NCI-H2107 treated with DMSO at 0.1 percent for 48 hours (cell line): ENCODE data around the gene MANSC1.

ENCODE experiments used
- DNase-seq: peaks from one replicate; lab custom pipeline; 2025; ENCODE audit not compliant: unreplicated experiment; lab: John Stamatoyannopoulos, UW

Gene MANSC1

DNA sequence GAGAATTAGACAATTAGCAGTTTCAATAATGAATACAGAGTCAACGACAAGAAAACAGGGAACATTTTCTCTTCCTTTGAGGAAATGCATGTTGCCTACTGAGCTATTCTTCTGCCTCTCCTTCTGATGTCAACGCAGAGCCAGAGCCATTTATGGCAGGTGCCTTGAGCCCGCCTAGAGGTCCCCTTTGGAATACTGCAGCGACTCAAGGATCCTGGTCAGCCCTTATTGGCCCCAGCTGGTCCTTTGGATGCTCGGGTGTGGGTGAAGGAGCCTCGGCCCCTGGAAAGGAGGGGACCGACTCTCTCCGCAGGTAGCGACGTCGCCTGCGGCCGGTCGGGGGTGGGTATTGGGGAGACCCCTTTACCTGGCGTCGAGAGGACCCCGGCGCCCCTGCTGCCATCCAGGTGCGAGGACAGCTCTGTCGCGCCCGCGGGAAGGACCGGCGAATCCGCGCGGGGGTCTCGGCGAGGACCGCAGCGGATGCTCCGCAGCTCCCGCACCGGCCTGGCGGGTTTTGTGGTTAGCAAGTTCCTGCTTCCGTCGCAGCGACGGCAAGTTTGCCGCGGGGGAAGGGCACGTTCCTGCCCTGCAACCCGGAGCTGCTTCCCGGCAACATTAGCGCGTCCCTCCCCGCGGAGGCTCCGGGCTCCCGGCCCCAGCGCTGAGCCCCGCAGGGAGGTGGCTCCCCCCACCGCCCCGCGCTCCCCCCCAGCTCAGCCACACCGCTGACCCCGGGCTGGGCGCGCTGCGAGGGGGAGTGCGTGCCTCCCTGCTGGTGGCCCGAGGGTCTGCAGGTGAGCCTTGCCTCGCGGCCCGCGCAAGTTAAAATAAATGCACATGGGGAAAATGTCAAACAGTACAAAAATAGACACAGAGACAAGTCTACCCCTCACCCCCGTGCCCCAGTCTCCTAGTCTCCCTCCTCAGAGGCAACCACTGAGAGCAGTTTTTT is at the start of gene MANSC1:
MANSC1 (minus strand) TSS at position 532 of the 955 bp plus-strand sequence. CDS start 6,928 bp downstream, outside the sequence.
- no peak for DNase-seq

DNA sequence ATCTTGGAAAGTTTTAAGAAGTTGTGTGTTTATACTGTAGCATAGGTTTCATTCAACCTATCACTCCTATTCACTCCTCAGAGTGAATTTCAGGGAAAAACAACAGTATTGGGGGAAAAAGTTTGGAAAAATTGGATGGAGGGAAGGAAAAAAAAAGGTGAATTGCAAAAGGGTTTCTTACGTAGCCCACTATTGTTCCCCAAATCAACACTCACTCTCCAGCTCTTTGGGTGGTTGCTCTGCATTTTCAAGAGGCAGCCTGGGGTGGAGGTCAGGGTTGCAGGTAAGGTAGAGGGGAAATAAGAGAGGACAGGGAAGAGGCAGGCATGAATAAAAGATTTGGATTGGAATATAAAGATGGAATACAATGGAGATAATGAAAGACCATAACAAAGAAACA is 49.1 kb upstream of the MANSC1 start:
- DNase-seq: no peak

DNA sequence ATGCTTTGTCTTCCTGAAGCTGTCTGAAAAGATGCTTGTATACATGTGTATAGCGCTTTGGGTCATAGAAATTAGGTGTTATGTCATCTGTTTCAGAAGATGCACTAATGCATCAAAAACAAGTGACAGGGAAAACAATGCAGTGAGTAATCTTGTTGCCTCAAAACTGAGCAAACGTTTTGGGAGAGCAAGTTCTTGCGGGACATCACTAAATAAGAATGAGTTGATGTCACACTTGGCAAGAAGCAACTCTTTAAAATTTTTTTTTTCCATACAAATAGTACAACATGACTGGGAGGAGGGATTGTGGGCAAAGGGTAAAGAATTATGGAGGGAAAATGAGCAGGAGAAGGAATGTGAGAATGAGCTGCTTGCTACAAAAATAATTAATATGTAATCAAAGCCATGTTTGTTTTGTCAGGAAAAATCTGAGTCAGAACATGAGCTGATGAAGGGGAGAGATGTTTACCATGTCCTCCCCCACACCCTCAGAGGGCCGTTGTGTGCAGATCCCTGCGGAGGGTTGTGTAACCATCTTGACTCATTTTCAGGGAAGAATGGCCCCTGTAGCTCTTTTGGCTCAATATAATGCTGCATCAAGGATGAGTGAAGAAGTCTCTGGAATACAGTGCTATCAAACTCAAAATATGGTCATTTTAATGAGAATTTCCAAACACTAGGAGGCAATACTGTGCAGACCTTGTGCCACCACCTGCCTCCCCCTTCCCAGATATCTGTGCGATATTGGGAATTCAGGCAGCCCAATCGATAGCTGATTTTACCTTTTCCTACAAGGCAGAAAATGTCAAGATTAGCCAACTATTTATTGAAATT is 48.2 kb upstream of the MANSC1 start:
- no peak for DNase-seq

DNA sequence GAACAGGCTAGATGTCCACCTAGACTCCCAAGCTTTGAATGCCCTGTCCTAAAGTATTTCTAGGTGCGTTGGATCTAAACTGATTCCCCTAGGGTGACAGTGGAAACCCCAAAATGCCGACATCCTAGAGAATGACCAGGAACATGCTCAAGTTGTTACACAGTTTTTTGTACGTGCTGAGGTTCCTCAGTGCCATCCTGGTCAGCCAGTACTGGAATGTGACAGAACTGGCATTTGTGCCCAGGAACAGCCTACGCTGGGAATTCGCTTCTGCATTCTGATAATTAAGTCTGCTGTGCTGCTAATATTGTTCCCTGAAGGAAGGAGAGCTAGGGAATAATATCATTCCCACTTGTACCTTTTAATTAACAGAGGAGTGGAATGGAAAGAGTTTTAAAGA is 47.1 kb upstream of the MANSC1 start:
- no peak for DNase-seq

DNA sequence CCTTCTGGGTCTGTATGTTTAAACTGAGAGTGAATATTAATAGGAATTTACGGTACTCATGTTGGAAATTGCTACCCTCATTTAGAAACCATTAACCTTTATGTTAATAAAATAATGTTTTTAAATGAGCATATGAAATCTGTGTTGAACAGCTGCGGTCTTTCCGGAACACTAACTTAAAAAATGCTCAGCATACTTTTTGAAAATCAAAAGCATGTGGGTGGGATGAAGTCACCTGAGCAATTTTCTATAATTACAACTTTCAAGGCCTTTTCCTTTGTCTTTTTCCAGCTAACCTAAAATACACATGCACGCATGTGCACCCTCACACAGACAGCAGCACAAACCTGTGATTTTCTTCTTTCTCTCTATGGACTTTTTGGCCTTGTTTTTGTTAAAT is 46.7 kb upstream of the MANSC1 start:
- DNase-seq: no peak

DNA sequence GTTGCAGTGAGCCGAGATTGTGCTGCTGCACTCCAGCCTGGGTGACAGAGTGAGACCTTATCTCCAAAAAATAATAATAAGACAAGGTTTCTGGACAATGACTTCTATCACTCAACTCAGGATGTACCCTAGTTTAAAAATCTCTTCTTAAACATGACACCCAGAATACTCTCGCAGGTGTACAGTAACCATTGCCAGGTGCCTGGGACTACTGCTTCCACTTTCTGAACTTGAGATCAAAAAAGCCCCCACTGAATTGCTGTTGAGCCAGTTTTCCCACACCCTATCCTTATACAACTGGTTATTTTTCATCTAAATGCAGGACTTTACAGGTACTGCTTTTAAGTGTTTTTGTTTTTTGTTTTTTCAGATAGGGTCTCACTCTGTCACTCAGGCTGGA is 43.1 kb upstream of the MANSC1 start:
- no peak for DNase-seq

DNA sequence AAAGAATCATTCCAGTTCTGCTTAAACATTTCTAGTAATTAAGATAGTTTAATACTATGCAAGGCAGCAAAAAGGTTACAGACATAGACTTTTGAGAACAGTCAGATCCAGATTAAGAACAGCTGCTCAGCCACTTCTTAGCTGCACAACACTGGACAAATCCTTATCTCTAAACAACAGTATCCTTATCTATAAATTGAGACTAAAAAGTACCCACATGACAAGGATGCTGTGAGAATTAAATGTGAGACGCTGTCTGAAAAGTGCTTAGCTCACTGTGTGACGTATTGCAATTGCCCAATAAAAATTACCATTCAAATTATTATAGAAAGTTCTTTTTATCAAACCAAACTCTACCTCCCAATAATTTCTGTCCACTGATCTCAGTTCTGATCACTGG is 42.4 kb upstream of the MANSC1 start:
- no peak for DNase-seq

DNA sequence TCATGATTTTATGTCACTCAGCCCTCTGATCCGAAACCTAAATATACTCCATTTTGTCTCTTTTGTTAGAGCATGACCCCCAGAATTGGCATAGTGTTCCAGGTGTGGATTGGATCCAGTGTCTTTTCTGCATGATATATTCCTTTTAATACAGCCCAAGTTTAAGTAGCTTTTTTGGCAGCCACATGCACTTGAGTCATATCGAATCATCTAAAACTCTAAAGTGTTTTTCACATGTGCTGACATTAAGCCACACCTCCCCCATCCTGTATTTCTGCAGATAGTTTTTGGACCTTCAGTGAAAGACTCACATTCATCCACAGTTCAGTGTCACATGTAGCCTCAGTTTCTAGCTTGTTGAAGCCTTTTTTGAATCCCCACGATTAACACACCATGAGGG is 37.5 kb upstream of the MANSC1 start:
- no peak for DNase-seq

DNA sequence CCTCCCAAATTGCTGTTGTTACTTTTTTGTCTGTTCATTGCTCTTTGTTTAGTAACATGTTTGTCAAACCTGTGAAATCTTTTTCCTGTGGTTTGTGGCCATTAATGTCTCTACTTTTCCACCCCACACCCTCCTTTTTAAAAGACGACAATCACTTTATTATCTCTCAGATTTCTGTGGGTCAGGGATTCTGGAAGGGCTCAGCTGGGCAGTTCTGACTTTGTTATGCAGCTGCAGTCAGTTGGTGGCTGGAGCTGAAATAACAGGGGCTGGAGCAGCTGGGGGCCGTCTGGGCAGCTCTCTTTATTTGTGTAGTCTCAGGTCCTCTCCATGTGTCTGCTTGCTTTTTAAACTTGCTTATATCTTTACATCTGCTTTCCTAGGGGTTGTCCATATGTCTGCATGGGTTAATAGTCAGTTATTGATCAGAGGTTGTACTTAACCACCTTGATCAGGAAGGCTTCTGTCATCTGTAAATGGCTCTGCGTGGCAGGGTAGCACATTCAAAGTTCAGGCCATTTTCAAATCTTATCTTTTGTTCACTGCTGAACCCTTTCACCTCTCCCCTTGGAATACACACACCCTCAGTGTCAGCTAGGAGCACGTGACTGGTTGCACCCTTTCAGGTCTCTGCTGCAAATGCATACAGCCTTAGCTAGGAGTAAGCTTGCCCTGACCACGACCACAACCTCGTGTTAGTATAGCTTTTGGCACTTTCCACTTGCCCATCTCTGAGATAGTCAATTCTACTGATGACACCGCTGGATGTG is 34.7 kb upstream of the MANSC1 start:
- DNase-seq: no peak

DNA sequence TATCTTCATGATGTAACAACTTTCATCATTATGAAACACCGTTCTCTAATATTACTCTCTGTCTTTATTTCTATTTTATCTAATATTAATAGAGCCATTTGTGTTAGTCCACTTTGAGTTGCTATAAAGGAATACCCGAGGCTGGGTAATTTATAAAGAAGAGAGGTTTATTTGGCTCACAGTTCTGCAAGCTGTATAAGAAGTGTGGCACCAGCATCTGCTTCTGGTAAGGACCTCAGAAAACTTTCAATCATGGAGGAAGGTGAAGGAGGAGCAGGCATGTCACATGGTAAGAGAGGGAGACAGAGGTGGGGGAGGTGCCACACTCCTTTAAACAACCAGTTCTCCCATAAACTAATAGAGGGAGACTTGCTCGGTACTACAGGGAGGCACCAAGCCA is 31.9 kb upstream of the MANSC1 start:
- no peak for DNase-seq

DNA sequence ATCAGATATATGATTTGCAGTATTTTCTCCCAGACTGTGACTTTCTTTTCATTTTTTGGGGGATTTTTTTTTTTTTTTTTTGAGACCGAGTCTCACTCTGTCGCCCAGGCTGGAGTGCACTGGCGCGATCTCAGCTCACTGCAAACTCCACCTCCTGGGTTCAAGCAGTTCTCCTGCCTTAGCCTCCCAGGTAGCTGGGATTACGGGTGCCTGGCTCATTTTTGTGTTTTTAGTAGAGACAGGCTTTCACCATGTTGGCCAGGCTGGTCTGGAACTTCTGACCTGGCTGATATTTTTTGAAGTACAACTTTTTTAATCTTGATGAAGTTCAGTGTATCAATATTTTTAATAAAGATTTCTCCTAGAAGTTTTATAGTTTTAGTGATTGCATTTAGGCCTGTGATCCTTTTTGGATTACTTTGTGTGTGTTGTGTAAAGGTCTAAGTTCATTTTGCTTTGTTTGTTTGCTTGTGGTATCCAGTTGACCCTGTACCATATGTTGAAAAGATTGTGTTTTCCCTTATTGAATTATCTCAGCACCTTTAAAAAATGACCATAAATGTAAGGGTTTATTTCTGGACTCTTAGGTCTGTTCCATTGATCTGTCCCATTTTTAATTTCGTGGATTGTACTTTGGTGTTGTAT is 31.0 kb upstream of the MANSC1 start:
- DNase-seq: no peak

DNA sequence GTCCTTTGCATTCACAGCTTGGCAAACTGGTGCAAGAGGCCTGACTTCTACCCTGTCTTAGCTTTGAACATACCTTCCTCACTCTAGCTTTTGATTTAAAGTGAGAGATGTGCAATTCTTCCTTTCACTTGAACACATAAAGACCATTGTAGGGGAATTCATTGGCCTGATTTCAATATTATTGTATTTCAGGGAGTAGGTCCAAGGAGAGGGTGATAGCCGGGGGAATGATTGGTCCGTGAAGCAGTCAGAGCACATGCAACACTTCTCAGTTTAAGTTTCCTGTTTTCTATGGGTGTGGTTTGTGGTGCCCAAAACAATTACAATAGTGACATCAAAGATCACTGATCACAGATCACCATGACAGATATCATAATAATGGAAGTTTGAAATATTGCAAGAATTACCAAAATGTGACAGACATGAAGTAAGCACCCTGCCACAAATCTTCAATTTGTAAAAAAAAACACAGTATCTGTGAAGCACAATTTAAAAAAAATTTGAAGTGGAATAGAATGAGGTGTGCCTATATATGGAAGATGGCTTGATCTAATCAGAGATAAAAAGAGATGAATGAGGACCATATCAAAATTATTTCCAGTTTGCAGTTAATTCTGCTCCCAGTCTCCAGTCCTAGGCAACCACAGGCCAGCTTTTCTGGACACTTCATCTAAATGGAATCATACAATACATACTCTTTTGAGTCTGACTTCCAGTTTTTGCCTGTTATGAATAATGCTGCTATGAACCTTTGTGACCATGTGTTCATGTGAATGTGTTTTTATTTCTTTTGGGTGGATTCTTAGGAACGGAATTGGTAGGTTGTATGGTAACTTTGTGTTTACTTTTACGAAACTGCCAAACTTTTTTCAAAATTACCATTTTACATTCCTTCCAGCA is 30.0 kb upstream of the MANSC1 start:
- no peak for DNase-seq

DNA sequence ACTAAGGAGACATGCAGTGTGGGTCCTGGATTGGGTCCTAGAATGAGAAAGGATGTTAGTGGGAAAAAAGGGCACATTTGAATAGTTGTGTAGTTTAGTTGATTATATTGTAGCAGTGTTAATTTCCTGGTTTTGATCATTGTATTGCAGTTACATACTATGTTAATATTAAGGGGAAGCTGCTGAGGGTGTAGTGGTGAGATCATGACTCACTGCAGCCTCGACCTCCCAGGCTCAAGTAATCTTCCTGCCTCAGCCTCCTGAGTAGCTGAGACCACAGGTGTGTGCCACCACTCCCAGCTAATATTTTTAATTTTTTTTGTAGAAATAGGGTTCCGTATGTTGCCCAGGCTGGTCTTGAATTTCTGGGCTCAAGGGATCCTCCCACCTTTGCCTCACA is 28.6 kb upstream of the MANSC1 start:
- DNase-seq: no peak

DNA sequence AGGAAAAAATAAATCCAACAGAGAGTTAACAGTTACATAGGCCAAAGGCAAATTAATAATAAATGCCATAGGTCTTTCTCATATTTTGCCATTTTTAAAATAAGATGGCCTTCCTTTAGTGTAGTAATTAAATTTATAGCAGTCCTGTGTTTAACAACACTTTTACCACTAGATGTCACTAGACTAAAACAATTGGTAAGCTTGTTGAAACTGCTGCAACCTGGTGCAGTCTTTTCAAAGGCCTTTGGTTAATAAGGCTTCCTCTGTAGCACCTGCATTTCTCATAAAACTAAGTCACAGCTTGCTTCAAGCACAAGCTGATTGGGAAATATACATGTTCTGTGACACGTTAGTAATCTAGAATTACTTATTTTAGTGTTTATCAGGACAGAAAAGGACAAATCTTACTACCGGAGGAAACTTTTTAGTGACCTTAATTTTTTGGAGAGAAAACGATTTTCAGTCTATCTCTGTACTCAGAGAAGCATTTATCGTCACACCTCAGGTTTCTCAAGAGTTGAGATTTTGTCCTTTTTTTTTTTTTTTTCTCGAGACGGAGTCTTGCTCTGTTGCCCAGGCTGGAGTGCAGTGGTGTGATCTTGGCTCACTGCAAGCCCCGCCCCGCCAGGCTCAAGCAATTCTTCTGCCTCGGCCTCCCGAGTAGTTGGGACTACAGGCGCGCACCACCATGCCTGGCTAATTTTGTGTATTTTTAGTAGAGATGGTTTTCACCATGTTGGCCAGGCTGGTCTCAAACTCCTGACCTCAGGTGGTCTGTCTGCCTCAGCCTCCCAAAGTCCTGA is 26.8 kb upstream of the MANSC1 start:
- DNase-seq: peak; percentile 79

DNA sequence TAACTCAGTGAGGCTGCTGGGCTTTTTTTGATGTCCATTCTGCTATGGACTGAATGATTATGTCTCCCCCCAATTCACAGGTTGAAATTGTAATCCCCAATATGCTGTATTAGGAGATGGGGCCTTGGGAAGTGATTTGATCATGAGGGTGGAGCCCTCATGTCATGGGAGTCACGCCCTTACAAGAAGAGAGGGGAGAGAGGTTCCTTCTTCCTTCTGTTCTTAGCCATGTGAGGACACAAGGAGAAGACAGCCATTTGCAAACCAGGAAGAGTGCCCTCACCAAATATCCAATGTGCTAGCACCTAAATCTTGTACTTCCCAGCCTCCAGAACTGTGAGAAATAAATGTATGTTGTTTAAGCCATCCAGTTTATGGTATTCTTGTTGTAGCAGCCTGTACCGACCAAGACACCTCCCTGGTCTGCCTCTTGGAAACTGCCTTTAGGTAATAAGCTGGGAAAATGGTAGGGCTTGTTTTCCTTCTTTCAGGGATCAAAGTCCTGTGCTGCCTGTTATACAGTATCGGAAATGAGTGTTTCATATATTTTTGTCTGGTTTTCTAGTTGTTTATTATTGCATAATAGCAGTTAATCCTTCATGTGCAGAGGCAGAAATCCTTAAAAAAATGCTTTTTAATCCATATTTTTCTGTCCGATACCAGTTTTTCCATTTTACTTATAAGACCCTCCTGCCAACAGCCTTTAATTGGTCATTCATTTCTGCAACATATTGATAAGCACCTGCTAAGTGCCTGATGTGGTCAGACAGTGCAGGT is 23.1 kb upstream of the MANSC1 start:
- DNase-seq: no peak

DNA sequence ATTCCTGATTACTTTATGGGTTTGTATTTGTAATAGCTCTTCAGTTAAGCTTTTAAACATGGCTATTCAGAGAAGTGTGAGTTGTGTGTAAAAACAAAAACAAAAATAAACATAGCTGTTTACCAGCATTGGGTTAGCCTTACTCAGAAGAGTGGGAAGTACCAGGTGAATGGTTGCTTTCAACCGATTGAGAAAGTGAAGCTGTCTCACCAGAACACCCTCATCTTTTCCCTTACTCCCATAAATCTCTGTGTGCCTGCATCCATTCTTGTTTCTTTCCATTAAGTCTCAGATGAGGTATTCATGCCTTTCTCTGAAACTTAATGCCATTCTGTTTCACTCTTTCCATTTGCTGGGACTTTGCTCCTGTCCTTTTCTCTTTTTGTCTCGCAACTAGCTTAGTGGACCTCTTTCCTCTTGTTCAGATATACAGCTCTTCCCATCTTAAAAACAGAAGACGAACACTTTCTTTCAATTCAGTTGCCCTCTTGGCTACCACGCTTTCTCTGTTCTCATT is 17.5 kb upstream of the MANSC1 start:
- DNase-seq: no peak

DNA sequence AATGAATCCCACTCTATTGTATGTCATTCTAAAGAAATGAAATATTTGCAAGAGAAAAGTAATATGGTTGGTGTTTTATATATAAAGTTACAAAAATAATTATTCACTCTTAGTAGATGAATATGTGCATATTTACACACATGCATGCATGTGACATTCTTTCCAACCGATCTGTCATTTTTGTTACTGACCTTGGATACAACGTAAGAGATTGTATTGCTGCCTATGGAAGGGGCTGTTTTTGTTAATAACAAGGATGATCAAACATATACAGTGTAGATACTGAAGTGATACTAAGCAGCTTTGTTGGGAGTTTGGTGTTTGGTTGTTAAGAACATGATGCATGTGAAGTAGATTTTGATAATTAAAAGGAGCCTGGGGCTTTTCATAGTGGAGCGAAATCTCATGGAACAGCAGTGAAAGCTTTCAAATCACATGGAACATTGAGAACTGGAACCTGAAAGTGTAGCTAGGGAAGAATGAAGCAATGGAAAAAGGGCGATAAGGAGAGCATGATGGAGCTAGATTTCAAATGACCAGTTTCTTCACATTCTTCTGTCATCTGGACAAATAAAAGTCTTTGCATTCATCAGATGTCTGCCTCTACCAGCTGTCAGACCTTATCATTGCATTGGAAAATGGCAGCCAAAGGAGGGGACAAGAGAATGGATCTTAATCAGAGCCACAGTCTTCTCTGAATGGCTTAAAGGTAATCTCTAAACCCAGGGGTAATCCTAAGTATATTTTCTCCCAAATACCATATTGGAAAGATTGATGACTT is 16.8 kb upstream of the MANSC1 start:
- DNase-seq: no peak
